CD4-positive, alpha-beta T cell treated with Interleukin-21 for 1 hour (primary cell): Measurements from ENCODE around the gene APCDD1L.
"Not testable (repeated sequence)": the region's sequence is repeated elsewhere in the genome, so short reads cannot be mapped to it uniquely, and the experiment has no call there.

Experiments
- DNase-seq: peaks from one replicate; pipeline ENCODE4 v3.0.0-alpha.2; 2020

Gene APCDD1L

GRCh38 chr20:58544891-58545290, 29.7 kb upstream of the APCDD1L start:
- DNase-seq = no peak

- no peak for DNase-seq
These were observed 29.1 kb upstream of the APCDD1L start for GRCh38 chr20:58544286-58544685.

- no peak for DNase-seq
These were observed 28.1 kb upstream of the APCDD1L start for GRCh38 chr20:58543274-58543673.

GRCh38 chr20:58542411-58543095, 27.4 kb upstream of the APCDD1L start:
- no peak for DNase-seq

- DNase-seq = not testable (repeated sequence)
These were observed 26.8 kb upstream of the APCDD1L start for GRCh38 chr20:58542034-58542410.

GRCh38 chr20:58538752-58539151, 23.6 kb upstream of the APCDD1L start:
- DNase-seq = no peak

- no peak for DNase-seq
These were observed 22.6 kb upstream of the APCDD1L start for GRCh38 chr20:58537831-58538230.

- no peak for DNase-seq
These were observed 21.1 kb upstream of the APCDD1L start for GRCh38 chr20:58536289-58536688.

- DNase-seq = no peak
These were observed 16.5 kb upstream of the APCDD1L start for GRCh38 chr20:58531657-58532056.

- DNase-seq = no peak
These were observed 15.9 kb upstream of the APCDD1L start for GRCh38 chr20:58531063-58531462.

- no peak for DNase-seq
These were observed 13.2 kb upstream of the APCDD1L start for GRCh38 chr20:58528412-58528811.

- no peak for DNase-seq
These were observed 11.2 kb upstream of the APCDD1L start for GRCh38 chr20:58526411-58526810.

GRCh38 chr20:58524814-58525213, 9.6 kb upstream of the APCDD1L start:
- no peak for DNase-seq

- no peak for DNase-seq
These were observed 8.7 kb upstream of the APCDD1L start for GRCh38 chr20:58523971-58524315.

- no peak for DNase-seq
These were observed 8.1 kb upstream of the APCDD1L start for GRCh38 chr20:58523072-58523970.

- DNase-seq = no peak
These were observed 7.5 kb upstream of the APCDD1L start for GRCh38 chr20:58522666-58523065.

GRCh38 chr20:58521763-58522162, 6.6 kb upstream of the APCDD1L start:
- no peak for DNase-seq

GRCh38 chr20:58519940-58520712, 4.9 kb upstream of the APCDD1L start:
- no peak for DNase-seq

- no peak for DNase-seq
These were observed 3.8 kb upstream of the APCDD1L start for GRCh38 chr20:58518896-58519593.

GRCh38 chr20:58518387-58518786, 3.2 kb upstream of the APCDD1L start:
- no peak for DNase-seq

- no peak for DNase-seq
These were observed 622 bp downstream of the APCDD1L start for GRCh38 chr20:58514321-58515232.
